PC-3 (cell line): ENCODE results near the gene FOXK1.

Experiments used
- CTCF ChIP-seq: fragments of 300-600 bp; sonication (generic); conservative IDR thresholded peaks from 2 replicates; pipeline ENCODE4 v1.5.1; 2017; ENCODE audit warnings: antibody characterized with exemption, low read depth, mild to moderate bottlenecking, low read length
- EZH2 ChIP-seq: fragments of 300-600 bp; sonication (generic); IDR thresholded peaks from one replicate; pipeline ENCODE4 v1.6.1; 2017; ENCODE audit warnings: antibody characterized with exemption, mild to moderate bottlenecking, low read length; ENCODE audit not compliant: unreplicated experiment
- EZH2phosphoT487 ChIP-seq: fragments of 300-600 bp; sonication (generic); IDR thresholded peaks from 2 replicates; pipeline ENCODE4 v1.6.1; 2018; ENCODE audit warnings: mild to moderate bottlenecking, antibody characterized with exemption, low read length, borderline replicate concordance

GRCh38 chr7:4670791-4671190 lies 11.3 kb upstream of the FOXK1 start:
- no peak for TF ChIP-seq CTCF
- no peak for TF ChIP-seq EZH2
- no peak for TF ChIP-seq EZH2phosphoT487
